SH-SY5Y (cell line): ENCODE results near the gene CAMKMT.

Experiments
- GATA2 ChIP-seq: IDR thresholded peaks from 2 replicates; pipeline ENCODE4 v1.6.1; 2011; ENCODE audit warnings: mild to moderate bottlenecking, low read depth, low read length
- GATA3 ChIP-seq: IDR thresholded peaks from 2 replicates; pipeline ENCODE4 v1.6.1; 2011; ENCODE audit warnings: low read depth, mild to moderate bottlenecking, low read length, moderate library complexity

Gene CAMKMT

DNA sequence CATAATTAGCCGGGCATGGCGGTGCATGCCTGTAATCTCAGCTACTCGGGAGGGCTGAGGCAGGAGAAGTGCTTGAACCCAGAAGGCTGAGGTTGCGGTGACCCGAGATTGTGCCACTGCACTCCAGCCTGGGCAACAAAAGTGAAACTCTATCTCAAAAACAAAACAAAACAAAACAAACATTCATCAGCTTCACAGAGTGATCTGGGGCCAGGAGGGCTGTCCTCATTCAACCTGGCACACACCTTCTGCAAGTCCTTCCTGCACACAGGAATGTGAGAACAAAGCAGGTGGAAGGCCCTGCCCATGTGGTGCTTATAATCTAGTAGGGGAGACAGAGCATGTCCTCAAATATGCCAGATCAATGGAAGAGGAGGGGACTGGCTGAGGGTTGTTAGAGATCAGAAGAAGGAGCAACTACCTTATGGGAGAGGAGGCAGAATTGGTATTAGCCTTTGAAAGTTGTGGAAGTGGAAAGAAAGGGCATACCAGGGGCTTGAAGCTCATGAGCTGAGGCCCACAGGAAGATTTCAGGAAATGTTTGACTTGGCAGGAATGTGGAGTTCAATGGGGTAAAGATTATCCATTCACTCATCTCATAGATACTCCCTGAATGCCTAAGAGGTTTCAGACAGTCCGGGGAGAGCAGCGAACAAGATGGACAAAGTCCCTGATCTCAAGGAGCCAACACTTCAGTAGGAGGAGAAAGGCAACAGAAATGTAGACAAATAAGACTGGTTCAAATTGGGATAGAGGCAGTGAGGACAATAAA, 424.5 kb downstream of the CAMKMT start:
- TF ChIP-seq GATA2 (no peak), GATA3 (no peak)

DNA sequence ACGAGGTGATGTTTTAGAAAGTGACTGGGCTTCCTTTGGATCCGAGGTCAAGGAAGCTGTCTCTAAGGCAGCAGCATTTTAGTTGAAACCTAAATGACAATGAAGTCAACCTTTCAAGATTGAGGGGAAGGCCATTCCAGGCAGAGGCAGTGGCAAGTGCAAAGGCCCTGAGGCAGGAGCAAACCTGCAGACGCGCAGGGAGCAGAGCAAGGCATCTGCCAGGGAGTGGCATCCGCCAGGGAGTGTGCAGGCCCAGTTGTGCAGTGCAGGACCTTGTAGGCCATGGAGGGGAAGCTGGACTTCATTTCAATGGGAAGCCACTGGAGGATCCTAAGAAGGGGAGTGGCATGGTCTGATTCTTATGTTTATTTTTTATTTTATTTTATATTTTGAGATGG, 425.1 kb downstream of the CAMKMT start:
- no peak for TF ChIP-seq GATA3
- no peak for TF ChIP-seq GATA2

DNA sequence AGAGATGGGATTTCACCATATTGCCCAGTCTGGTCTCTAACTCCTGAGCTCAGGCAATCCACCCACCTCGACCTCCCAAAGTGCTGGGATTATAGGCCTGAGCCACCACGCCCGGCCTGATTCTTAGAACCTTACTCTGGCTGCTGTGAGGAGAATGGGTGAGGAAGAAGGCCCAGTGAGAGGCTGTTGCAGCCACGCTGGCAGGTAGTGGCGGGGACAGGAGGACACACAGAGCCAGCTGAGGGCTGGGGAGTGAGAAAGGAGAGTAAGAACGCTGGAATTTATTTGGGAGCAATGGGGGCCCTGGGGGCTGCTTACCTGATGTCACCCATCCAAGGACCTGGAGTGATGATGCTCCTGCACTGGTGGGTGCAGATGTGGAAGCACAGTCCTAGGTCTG, 425.9 kb downstream of the CAMKMT start:
- TF ChIP-seq GATA2 (no peak), GATA3 (no peak)

DNA sequence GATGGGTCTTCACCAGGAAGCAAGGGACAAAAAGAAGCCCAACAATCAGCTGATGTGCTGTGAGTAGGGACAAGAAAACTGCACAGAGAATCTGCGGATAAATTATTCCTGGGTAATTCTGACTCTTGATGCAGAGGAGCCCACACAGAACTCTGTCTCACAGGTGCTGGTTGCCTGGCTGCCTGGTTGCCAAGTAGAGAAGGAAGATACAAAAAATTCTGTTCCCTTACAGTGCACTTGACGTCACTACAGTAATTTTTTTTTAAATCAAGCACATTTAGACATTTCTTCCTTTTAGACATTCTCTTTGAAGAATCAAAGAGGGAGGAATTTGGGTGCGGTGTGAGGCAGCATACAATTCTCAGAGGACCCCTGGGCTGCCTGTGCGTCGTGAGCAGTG, 427.7 kb downstream of the CAMKMT start:
- TF ChIP-seq GATA2 (no peak), GATA3 (no peak)

DNA sequence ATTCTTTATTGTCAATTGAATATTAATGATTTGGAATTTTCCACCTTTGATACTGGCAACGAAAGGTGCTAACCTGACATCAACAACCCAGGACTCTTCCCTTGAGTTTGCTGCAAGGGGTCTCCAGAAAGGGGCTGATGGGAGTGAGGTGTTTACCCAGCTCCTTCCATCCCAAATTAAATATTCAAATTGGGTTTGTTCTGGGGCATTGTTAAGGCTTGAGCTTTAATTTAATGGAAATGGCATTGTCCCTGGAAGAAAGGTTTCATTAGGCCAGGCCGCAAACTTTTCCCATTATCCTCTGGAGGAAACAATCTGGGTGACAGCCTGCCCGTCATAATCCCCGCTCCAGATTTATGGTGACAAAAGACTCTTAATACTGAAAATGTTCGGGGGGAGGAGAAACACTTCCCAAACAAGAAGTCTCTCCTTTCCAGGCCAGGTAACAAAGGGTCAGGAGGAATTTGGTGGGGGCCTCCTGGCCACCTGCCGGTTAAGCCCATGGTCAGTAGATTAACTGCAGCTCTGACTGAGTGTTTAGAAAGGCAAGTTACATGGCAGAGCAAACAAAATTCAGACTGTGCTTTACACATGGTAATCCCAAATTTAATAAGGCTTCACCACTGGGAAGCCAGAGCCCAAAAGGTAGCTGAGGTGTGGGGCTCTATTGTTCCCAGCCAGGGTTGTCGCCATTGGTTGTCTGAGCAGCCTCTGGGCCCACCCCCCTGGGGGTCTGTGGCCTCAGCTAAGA, 428.4 kb downstream of the CAMKMT start:
- TF ChIP-seq GATA2 (no peak), GATA3 (no peak)

DNA sequence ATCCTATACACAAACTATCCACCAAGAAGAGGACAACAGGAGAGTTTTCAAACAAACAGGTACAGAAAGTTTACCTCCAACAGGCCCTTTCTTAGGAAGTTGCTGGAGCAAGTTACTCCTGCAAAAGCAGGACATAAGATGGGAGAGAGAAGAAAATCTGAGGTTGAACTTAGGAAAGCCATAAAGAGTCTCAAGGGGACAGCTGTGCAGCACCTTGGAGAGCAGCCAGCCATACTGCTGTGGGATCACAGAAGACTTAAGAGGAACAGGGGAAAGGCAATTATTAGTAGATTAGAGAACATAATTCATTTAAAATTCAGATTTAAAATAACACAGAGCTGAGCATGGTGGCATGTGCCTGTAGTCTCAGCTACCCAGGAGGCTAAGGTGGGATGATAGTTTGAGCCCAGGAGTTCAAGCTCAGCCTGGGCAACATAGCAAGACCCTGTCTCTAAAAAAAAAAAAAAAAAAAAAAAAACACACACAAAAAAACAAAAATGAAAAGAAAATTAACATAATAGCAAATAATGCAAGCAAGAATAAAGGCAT, 431.6 kb downstream of the CAMKMT start:
- TF ChIP-seq GATA3 (no peak), GATA2 (no peak)

DNA sequence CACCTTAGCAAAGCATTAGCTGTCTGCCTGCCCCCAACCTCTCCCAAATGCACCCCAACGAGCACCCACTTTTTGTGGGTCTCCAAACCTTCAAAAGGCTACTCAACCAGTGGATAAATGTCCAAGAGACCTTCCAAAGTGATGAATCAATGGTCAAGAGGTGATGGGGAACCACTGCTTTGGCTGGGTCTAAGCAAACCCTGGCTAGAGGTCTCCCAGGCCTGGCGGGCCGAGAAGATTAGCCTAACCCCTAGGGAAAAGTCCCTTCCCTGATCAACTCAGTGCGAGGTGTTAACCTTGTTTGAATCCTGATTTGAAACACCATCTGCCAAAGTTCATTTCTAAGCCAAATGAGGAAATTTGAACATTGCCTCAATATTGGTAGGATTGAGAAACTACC, 435.0 kb downstream of the CAMKMT start:
- TF ChIP-seq GATA3, result no peak
- TF ChIP-seq GATA2, result no peak

DNA sequence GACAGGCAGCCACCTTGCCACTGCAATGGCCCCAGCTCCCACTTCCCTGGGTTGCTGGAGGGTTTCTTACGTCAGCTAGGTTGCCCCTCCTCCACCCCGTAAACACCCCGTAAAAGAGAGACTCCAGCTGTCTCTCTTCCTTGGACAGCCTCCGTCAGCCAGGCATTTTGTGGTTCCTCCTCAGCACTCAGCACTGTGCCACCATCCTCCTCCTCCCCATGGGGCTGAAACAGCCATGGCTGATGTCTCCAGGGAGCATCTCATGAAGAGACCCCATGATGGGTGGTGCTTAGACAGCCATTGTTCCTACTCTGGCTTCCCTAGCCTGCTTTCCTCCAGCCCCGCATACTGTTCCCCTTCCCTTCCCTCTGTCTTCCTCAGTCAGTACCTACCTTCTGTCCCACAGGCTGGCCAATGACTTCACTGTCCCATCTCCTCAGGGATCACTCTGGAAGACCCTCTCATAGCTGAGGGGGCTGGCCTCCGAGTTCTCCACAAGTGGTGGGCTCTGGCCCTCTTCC, 436.5 kb downstream of the CAMKMT start:
- no peak for TF ChIP-seq GATA2
- TF ChIP-seq GATA3, result no peak

DNA sequence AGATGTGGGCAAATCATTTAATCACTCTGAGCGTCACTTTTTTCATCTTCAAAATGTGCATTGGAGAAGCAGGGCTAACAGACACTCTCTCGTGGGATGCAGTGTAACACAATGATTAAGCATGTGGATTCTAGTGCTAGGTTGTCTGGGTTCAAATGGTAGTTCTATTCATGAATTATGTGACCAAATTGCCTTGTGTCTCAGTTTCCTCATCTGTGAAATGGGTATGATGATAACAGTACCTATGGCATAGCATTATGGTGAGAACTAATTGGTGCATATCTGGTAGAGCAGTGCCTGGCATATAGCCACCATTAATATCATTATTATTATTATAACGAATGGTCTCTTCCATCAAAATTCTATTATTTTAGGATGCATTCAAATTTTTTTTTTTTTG, 437.4 kb downstream of the CAMKMT start:
- TF ChIP-seq GATA3 (no peak), GATA2 (no peak)

DNA sequence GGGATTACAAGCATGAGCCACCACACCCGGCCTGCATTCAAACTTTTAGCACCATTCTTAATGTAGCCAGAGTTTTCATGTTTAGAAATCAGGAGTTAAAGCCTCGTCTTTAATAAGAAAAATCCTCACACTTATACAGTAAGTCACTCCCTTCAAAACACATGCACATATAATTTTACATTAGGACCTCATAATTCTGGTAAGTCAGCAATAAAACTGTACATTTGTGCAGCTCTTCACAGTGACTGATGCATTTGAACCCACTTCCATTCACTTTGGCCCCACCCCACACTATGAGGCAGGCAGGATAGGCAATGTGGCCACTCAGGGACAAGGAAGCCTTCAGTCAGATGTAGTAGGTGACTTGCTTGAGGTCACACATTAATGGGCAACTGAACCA, 438.0 kb downstream of the CAMKMT start:
- TF ChIP-seq GATA3 (no peak), GATA2 (no peak)

DNA sequence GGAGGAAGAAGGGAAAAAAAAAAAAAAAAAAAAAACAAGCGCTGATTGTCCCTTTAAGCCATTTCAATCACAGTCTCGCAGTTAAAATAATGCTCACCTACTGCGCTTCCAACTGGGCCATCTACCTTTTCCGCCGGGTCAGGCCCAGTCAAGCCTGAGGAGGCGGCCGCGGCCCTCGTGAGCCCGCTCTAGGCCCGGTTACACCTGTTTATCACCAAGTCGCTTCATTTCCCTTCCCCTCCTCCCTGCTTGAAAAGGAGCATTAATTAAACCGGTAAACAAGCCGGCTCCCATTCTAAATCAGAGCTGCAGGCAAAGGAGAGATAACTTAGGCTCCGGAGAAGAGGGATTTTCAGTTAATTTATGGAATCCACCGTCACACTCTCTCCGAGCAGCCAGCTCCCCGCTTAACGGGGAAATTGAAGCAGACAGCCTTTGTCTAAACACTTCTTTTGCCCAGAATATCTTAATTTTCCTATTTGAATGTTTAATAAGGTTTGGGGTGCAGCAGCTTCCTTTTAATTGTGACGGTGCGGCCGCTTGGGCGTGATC, 439.6 kb downstream of the CAMKMT start:
- TF ChIP-seq GATA3 (no peak), GATA2 (no peak)

DNA sequence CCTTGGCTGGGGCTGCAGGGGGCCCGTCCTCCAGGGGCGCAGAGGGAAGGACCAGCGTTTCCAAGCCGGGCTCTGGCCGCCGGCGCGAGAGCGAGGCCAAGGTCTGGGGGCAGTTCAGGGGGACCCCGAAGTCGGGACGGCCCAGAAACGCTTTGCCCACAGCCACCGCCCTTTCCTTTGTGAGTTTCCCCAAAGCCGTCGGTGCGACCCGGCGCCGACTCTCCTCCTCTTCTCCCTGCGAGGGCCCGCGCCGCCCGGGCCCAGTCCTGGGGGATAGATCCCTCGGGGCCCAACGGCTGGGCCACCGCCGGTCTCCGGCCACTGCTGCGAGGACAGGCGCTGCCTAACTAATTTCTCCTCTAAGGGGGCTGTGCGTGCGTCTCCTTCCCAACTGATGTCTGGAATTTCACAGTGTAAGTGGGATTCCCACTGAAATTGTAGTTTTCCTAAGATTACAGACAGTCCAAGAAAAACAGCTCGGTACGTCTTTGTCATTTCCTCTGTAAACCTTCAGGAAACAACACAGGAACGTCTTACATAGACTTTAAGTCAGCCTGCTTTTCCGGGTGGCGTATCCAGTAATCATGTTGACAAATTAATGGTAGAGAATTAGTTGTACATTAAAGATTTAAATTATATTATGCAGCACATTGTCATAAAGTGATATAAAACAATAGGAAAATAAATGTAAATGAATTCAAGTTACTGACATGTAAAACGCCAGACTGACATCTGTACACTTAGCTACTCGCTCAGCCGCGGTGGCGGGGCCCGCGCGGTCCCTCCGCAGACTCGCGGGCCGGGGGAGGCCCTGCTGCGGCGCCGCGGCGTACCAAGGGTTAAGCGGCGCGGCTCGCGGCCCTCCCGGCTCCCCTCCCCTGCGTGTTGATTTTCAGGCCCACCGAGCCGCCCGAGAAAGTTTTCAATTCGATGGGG, 440.4 kb downstream of the CAMKMT start:
- TF ChIP-seq GATA2 (no peak), GATA3 (no peak)

DNA sequence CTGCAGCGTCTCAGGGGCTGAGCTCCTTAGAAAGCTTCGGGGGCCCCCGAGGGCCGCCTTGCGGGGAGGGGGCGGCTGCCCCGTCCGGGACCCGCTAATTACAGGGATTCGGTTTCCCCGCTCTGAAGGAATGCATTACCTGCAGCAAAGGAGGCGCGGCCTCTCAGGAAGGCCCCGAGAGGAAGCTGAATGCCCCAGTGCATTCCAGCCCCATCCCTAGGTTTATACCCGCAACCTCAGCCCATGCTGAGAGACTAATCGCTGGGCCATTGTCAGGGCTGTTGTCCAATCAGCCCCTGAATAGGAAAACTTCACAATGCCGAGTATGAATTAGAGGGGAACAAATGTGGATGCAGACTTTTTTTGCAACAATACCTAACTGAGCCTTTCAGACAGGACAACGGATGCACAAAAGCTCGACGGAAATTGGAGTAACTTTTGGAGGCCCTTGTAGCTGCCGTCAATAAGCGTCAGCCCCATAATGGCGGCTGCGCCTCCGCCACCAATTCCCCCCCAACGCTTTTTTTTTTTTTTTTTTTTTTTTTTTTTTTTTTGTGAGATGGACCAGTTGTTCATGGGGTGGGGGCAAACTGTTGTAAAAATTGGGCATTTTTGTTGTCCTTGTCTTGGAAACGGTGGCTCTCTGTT, 441.2 kb downstream of the CAMKMT start:
- TF ChIP-seq GATA2, result no peak
- TF ChIP-seq GATA3, result no peak
